HepG2 (cell line): ENCODE measurements around the gene KRABD2.

Experiments
- ATAC-seq: fragments of 200-7000 bp; cut with Tn5 transposase; 3 replicates; pipeline ENCODE4 v1.9.1; 2020; ENCODE audit warnings: mild to moderate bottlenecking, moderate library complexity
- BruUV-seq: library from RNA; stranded (reverse); fragments of 400-500 nt; replicated peaks from 2 replicates; lab custom pipeline; 2021; lab: Mats Ljungman, UMichigan
- CTCF ChIA-PET: fragments of 300-600 bp; formaldehyde crosslinking; extraction: SDS; loops from one replicate; lab custom pipeline; 2021; ENCODE audit warnings: low total read pairs, inconsistent platforms, low intra/inter-chr PET ratio; lab: Yijun Ruan, JAX
- POLR2A ChIA-PET: fragments of 350-600 bp; sonication (Branson Sonifier 250); formaldehyde crosslinking; loops from one replicate; lab custom pipeline; 2020; ENCODE audit warnings: antibody characterized with exemption, inconsistent platforms; lab: Yijun Ruan, JAX
- DNase-seq: peaks from one replicate; pipeline ENCODE4 v3.0.0-alpha.2; 2015; ENCODE audit warnings: low spot score
- FAIRE-seq: peaks from 3 replicates; lab custom pipeline; 2011; peaks lifted over from hg19 to GRCh38; lab: Jason Lieb, UNC
- H2AFZ ChIP-seq: one replicate; pipeline ENCODE4 v1.6.1; 2011; ENCODE audit warnings: low read length, inconsistent platforms
- H3K27ac ChIP-seq: fragments of 300-600 bp; 3 replicates; pipeline ENCODE4 v1.8.0; 2011; ENCODE audit warnings: mixed run types, mild to moderate bottlenecking, mixed read lengths, low read length, inconsistent platforms; ENCODE audit not compliant: insufficient read depth; ENCODE audit errors: extremely low read length
- H3K27me3 ChIP-seq, 2 experiments: fragments of 200-600 bp in 1 of 2; 2 replicates in 1 of 2; 3 replicates in 1 of 2; pipeline versions ENCODE4 v1.6.0 to v1.8.0; 2011; ENCODE audit warnings: low read length in 2 of 2, mild to moderate bottlenecking in 2 of 2, moderate library complexity in 2 of 2, inconsistent platforms in 1 of 2; ENCODE audit not compliant: insufficient read depth in 2 of 2, control insufficient read depth in 1 of 2
- H3K36me3 ChIP-seq, 2 experiments: fragments of 200-600 bp in 1 of 2; replicated peaks in 1 of 2; 2 replicates in 1 of 2; 3 replicates in 1 of 2; pipeline versions ENCODE4 v1.5.1 to v1.8.0; 2011; ENCODE audit warnings: low read length in 2 of 2, inconsistent platforms in 1 of 2; ENCODE audit not compliant: insufficient read depth in 2 of 2, control insufficient read depth in 1 of 2
- H3K4me1 ChIP-seq: 2 replicates; pipeline ENCODE4 v1.5.1; 2012; ENCODE audit warnings: low read length, inconsistent platforms; ENCODE audit not compliant: insufficient read depth
- H3K4me2 ChIP-seq: 2 replicates; pipeline ENCODE4 v1.6.0; 2011; ENCODE audit warnings: low read depth, low read length, inconsistent platforms
- H3K4me3 ChIP-seq, 3 experiments: fragments of 200-600 bp in 1 of 3; sonication (generic), shearing (Covaris generic) in 1 of 3; replicated peaks in 1 of 3; 2 replicates each; pipeline ENCODE4 v1.5.1; 2011 to 2016; ENCODE audit warnings: low read length in 3 of 3, inconsistent platforms in 2 of 3, low read depth in 2 of 3, mild to moderate bottlenecking in 2 of 3, control low read depth in 1 of 3, mixed read lengths in 1 of 3; ENCODE audit not compliant: insufficient read depth in 1 of 3
- H3K79me2 ChIP-seq: one replicate; pipeline ENCODE4 v1.6.1; 2011; ENCODE audit warnings: low read length, inconsistent platforms; ENCODE audit not compliant: insufficient read depth
- H3K9ac ChIP-seq: 2 replicates; pipeline ENCODE4 v1.6.0; 2011; ENCODE audit warnings: mild to moderate bottlenecking, low read depth, low read length, inconsistent platforms; ENCODE audit not compliant: insufficient read depth
- H3K9me3 ChIP-seq: 2 replicates; pipeline ENCODE4 v1.5.1; 2012; ENCODE audit warnings: mild to moderate bottlenecking, low read length
- H4K20me1 ChIP-seq: 2 replicates; pipeline ENCODE4 v1.6.0; 2011; ENCODE audit warnings: inconsistent platforms, mild to moderate bottlenecking, low read length, moderate library complexity; ENCODE audit not compliant: insufficient read depth
- ETV6 ChIP-seq: sonication (generic); formaldehyde crosslinking; conservative IDR thresholded peaks from 2 replicates; pipeline ENCODE4 v1.4.0; 2020; ENCODE audit warnings: missing genetic modification reagents
- MAF1 ChIP-seq: sonication (generic); formaldehyde crosslinking; IDR thresholded peaks from 2 replicates; pipeline ENCODE4 v1.5.0; 2020; ENCODE audit warnings: missing genetic modification reagents, borderline replicate concordance
- NFE2L1 ChIP-seq: sonication (generic); formaldehyde crosslinking; IDR thresholded peaks from 2 replicates; pipeline ENCODE4 v1.4.0; 2020; ENCODE audit warnings: missing genetic modification reagents, mild to moderate bottlenecking, borderline replicate concordance
- RBM22 ChIP-seq: fragments of 200-400 bp; formaldehyde crosslinking; optimal IDR thresholded peaks from 2 replicates; pipeline ENCODE3; 2017; ENCODE audit warnings: mild to moderate bottlenecking, low read length, moderate library complexity
- SOX6 ChIP-seq, 2 experiments: fragments of 450-650 bp in 1 of 2; sonication (generic) in 1 of 2; formaldehyde crosslinking in 1 of 2; IDR thresholded peaks; 2 replicates each; pipeline versions ENCODE4 v1.4.0 to v1.6.1; 2017 to 2020; ENCODE audit warnings: antibody characterized with exemption in 1 of 2, mild to moderate bottlenecking in 1 of 2, missing genetic modification reagents in 1 of 2
- YY1 ChIP-seq: IDR thresholded peaks from 2 replicates; pipeline ENCODE4 v1.6.1; 2011; ENCODE audit warnings: low read length, low read depth, moderate library complexity, mild to moderate bottlenecking; ENCODE audit not compliant: insufficient read depth, insufficient replicate concordance
- ZBTB33 ChIP-seq: sonication (generic); formaldehyde crosslinking; IDR thresholded peaks from 2 replicates; pipeline ENCODE4 v1.4.0; 2020; ENCODE audit warnings: missing genetic modification reagents
- ZIK1 ChIP-seq: sonication (generic); formaldehyde crosslinking; IDR thresholded peaks from 2 replicates; pipeline ENCODE4 v1.5.0; 2020; ENCODE audit warnings: mild to moderate bottlenecking, low read depth, missing genetic modification reagents, borderline replicate concordance
- ZNF18 ChIP-seq: sonication (generic); formaldehyde crosslinking; IDR thresholded peaks from 2 replicates; pipeline ENCODE4 v1.8.0; 2022; ENCODE audit warnings: mild to moderate bottlenecking, missing genetic modification reagents; ENCODE audit not compliant: insufficient replicate concordance
- ZNF44 ChIP-seq: sonication (generic); formaldehyde crosslinking; IDR thresholded peaks from 2 replicates; pipeline ENCODE4 v1.5.1; 2020; ENCODE audit warnings: mild to moderate bottlenecking, missing genetic modification reagents
- WGBS: methylation state at CpG from one replicate; pipeline ENCODE4 v1.1.6; 2017; ENCODE audit warnings: low lambda C conversion rate; 5-methylcytosine and 5-hydroxymethylcytosine counted together
- in situ Hi-C: cut with HindIII; loops from 2 replicates; pipeline ENCODE4 v1.10.0; 2017; ENCODE audit warnings: low pct_unique_long_range_greater_than_20kb; ENCODE audit not compliant: extremely low pct_ligation_motif_present
- intact Hi-C: fragments of 100-400 bp; cut with micrococcal nuclease; formaldehyde crosslinking; loops from one replicate; pipeline ENCODE4 v1.10.0; 2022; ENCODE audit not compliant: unreplicated experiment

KRABD2 gene

GRCh38 chr17:8360751-8361150 is 15.8 kb downstream of the KRABD2 start:
- FAIRE-seq = no peak
- WGBS = 39% methylated on average over 3 of the region's 3 CpGs

GRCh38 chr17:8360260-8360659 is 16.2 kb downstream of the KRABD2 start:
- DNase-seq = no peak

More at GRCh38 chr17:8360751-8361150, 15.8 kb downstream of the KRABD2 start:
- no peak overlapping the region for H3K9ac ChIP-seq
- H3K27me3 ChIP-seq = no peaks in the 10 kb centered on the region
- TF ChIP-seq ZIK1 (CRISPR knock-in tag) (no peak), NFE2L1 (CRISPR knock-in tag) (no peak), RBM22 (no peak), YY1 (no peak), ZNF44 (no peak), ETV6 (no peak)
- no peak overlapping the region for H3K4me3 ChIP-seq
- ChIA-PET CTCF (no interaction called here), POLR2A (interaction anchor here (1.4 kb wide), 1 partner anchor 16 kb away, joined by 4 read pairs; the partner anchor contains the start of gene KRABD2)
- intact Hi-C loops = no loop called here
- DNase-seq (no peak), ATAC-seq (no peak)
- H3K9me3 ChIP-seq = no peaks in the 10 kb centered on the region
- H3K27ac ChIP-seq = no peak overlapping the region
- in situ Hi-C loops = no loop called here
- H3K36me3 ChIP-seq = no peaks in the 10 kb centered on the region
- no TSS peak for BruUV-seq
- H3K4me1 ChIP-seq = peaks cover 17% of the 10 kb centered on the region
- no peaks in the 10 kb centered on the region for H3K79me2 ChIP-seq
- no peaks in the 10 kb centered on the region for H4K20me1 ChIP-seq
- no peak overlapping the region for H3K4me2 ChIP-seq
- H2AFZ ChIP-seq = no peak overlapping the region

More at GRCh38 chr17:8360260-8360659, 16.2 kb downstream of the KRABD2 start:
- Histone ChIP-seq H3K79me2 (no peaks in the 10 kb centered on the region), H3K9ac (no peak overlapping the region), H3K27ac (no peak overlapping the region), H3K27me3 (no peaks in the 10 kb centered on the region), H2AFZ (no peak overlapping the region), H3K4me3 (no peak overlapping the region), H3K36me3 (no peaks in the 10 kb centered on the region), H3K4me1 (peaks cover 17% of the 10 kb centered on the region), H4K20me1 (no peaks in the 10 kb centered on the region), H3K4me2 (no peak overlapping the region), H3K9me3 (no peaks in the 10 kb centered on the region)
- no peak for TF ChIP-seq SOX6 (IDR thresholded peaks at IDR 0.05)
- TF ChIP-seq SOX6 (CRISPR knock-in tag; IDR thresholded peaks at IDR 0.05) = no peak
- TF ChIP-seq MAF1 (CRISPR knock-in tag) = no peak
- TF ChIP-seq ZBTB33 (CRISPR knock-in tag) = no peak
- no peak for TF ChIP-seq ZNF18 (CRISPR knock-in tag)
- WGBS = 35% methylated on average over 3 of the region's 3 CpGs
- no TSS peak for BruUV-seq
- ChIA-PET POLR2A (no interaction called here), CTCF (no interaction called here)
- ATAC-seq (no peak), FAIRE-seq (no peak)
- in situ Hi-C loops (no loop called here), intact Hi-C loops (no loop called here)
